Suprapubic skin (tissue), 4 donors: Measurements from ENCODE around the gene ACSL5.

Experiments used
- EP300 ChIP-seq: sonication (generic); formaldehyde crosslinking; IDR thresholded peaks from one replicate; pipeline ENCODE4 v1.6.1; 2017; ENCODE audit warnings: antibody characterized with exemption
- POLR2A ChIP-seq, 2 donors: fragments of 450-650 bp; IDR thresholded peaks; one replicate each; pipeline ENCODE4 v1.6.1; 2017; ENCODE audit warnings: antibody characterized with exemption in 2 of 2, mild to moderate bottlenecking in 2 of 2, moderate library complexity in 2 of 2
- POLR2AphosphoS5 ChIP-seq, 3 donors: sonication (generic); formaldehyde crosslinking; IDR thresholded peaks; one replicate each; pipeline ENCODE4 v1.6.1; 2017; ENCODE audit warnings: antibody characterized with exemption in 3 of 3
- TF ChIP-seq, protein P1 (sequence below), 2 donors: fragments of 200-600 bp in 1 of 2; fragments of 450-650 bp in 1 of 2; sonication (generic) in 1 of 2; IDR thresholded peaks; one replicate each; pipeline ENCODE4 v1.5.1; 2016 to 2019; ENCODE audit warnings: antibody characterized with exemption in 2 of 2, mild to moderate bottlenecking in 1 of 2, moderate library complexity in 1 of 2

DNA sequence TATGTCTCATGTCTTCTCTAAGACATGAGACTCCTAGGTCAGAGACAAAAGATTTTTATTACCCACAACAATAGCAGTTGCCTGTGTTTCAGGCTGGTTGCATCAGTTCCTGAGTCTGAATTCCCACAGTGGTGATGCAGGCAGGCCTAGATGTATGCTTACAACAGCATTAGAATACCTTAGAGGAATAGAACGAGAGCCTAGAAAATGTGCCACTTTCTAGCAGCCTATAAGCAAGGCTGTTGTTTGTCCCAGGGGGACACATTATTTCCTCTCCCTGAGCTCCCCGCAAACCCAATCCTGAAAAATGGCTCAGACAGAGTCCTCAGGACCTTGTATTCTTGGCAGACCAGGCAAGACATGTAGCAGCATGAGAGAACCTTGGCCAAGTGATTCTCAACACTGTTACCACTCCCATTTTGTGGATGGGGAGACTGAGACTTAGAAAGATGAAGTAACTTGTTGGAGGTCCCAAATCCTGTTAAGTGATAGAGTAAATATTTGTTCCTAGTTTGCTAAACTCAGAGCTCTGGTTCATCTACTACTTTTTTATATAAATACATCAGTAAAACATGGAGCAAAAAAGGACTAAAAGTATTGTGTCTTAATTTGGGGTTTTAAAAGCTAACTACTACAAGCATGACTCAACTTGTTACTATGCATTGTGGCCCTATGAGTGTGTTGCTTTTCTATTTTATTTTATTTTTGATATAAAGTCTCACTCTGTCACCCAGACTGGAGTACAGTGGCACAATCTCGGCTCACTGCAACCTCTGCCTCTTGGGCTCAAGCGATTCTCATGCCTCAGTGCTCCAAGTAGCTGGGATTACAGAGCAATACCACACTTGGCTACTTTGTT, 87.3 kb downstream of the ACSL5 start:
- TF ChIP-seq EP300 (no peak), POLR2A (IDR thresholded peaks at IDR 0.05) (no peak), POLR2AphosphoS5 (IDR thresholded peaks at IDR 0.05) (no peak)
- TF ChIP-seq, protein P1, sequence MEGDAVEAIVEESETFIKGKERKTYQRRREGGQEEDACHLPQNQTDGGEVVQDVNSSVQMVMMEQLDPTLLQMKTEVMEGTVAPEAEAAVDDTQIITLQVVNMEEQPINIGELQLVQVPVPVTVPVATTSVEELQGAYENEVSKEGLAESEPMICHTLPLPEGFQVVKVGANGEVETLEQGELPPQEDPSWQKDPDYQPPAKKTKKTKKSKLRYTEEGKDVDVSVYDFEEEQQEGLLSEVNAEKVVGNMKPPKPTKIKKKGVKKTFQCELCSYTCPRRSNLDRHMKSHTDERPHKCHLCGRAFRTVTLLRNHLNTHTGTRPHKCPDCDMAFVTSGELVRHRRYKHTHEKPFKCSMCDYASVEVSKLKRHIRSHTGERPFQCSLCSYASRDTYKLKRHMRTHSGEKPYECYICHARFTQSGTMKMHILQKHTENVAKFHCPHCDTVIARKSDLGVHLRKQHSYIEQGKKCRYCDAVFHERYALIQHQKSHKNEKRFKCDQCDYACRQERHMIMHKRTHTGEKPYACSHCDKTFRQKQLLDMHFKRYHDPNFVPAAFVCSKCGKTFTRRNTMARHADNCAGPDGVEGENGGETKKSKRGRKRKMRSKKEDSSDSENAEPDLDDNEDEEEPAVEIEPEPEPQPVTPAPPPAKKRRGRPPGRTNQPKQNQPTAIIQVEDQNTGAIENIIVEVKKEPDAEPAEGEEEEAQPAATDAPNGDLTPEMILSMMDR (IDR thresholded peaks at IDR 0.05): no peak
